Body of pancreas (tissue), 4 donors: ENCODE measurements around the gene GH2. TPM values are rescaled to one million over a fixed set of nuclear protein-coding genes. Genes with fewer than 3 reads are reported as not detected.

Experiments
- ATAC-seq: fragments of 150-250 bp; one replicate; pipeline ENCODE4 v1.9.1; 2016
- DNase-seq, 4 donors: peaks; one replicate each; pipeline ENCODE4 v3.0.0-alpha.2; 2019
- H3K27ac ChIP-seq, 4 donors: fragments of 200-600 bp; sonication (generic); 1 replicate in 3 of 4; 2 replicates in 1 of 4; pipeline versions ENCODE4 v1.5.1 to v1.6.1; 2016 to 2019; ENCODE audit warnings: mild to moderate bottlenecking in 1 of 4, mixed read lengths in 1 of 4, moderate library complexity in 1 of 4
- H3K27me3 ChIP-seq, 2 donors: fragments of 200-600 bp; sonication (generic); one replicate each; pipeline ENCODE4 v1.6.0; 2016; ENCODE audit warnings: mild to moderate bottlenecking in 1 of 2
- H3K36me3 ChIP-seq, 2 donors: fragments of 200-600 bp; sonication (generic); replicated peaks in 1 of 2; 2 replicates each; pipeline ENCODE4 v1.5.1; 2016; ENCODE audit warnings: low read depth in 2 of 2; ENCODE audit not compliant: insufficient read depth in 1 of 2
- H3K4me1 ChIP-seq: fragments of 200-600 bp; sonication (generic); one replicate; pipeline ENCODE4 v1.6.0; 2016
- H3K4me3 ChIP-seq, 2 donors: fragments of 200-600 bp; sonication (generic); 1 replicate in 1 of 2; 2 replicates in 1 of 2; pipeline ENCODE4 v1.5.1; 2016 to 2019
- H3K9me3 ChIP-seq, 3 donors: fragments of 200-600 bp; sonication (generic); 1 replicate in 2 of 3; 2 replicates in 1 of 3; pipeline ENCODE4 v1.5.1; 2016
- CTCF ChIP-seq, 7 experiments: fragments of 450-650 bp in 4 of 7; fragments of 200-600 bp in 3 of 7; sonication (generic) in 3 of 7; IDR thresholded peaks; one replicate each; pipeline ENCODE4 v1.5.1; 2016 to 2019; ENCODE audit warnings: antibody characterized with exemption in 7 of 7
- POLR2A ChIP-seq, 3 donors: fragments of 450-650 bp; IDR thresholded peaks; one replicate each; pipeline ENCODE4 v1.6.1; 2016; ENCODE audit warnings: antibody characterized with exemption in 3 of 3, mild to moderate bottlenecking in 2 of 3
- WGBS, 2 donors: methylation state at CpG; one replicate each; pipeline ENCODE4 v1.1.5; 2017; 5-methylcytosine and 5-hydroxymethylcytosine counted together
- intact Hi-C: fragments of 100-400 bp; cut with DNase I; formaldehyde crosslinking; loops from one replicate; pipeline ENCODE4 v1.15.1; 2023
- total RNA-seq, 2 donors: library from RNA; depleted of rRNA; stranded (reverse); fragments of >200 nt; gene quantifications; one replicate each; pipeline ENCODE4 v1.1.0, GENCODE V29; 2016

GH2 gene
- total RNA-seq, 2 donors from 2014 or later = not detected

- no peak overlapping the region for H3K27ac ChIP-seq
- H3K9me3 ChIP-seq = no peaks in the 10 kb centered on the region
- H3K4me1 ChIP-seq = no peaks in the 10 kb centered on the region
- ATAC-seq = no peak
- no peak for DNase-seq
- intact Hi-C loops = no loop called here
- no peak overlapping the region for H3K4me3 ChIP-seq
- no peaks in the 10 kb centered on the region for H3K36me3 ChIP-seq
- 79% methylated on average over 8 of the region's 8 CpGs for whole genome bisulfite sequencing, 2 donors
- TF ChIP-seq CTCF (IDR thresholded peaks at IDR 0.05) = no peak
- TF ChIP-seq POLR2A (IDR thresholded peaks at IDR 0.05) = no peak
- H3K27me3 ChIP-seq = no peaks in the 10 kb centered on the region
Observed at GRCh38 chr17:63855185-63855584, 26.6 kb downstream of the GH2 start.

GRCh38 chr17:63854709-63855108, 27.0 kb downstream of the GH2 start:
- ATAC-seq = no peak
- H3K27ac ChIP-seq = no peak overlapping the region
- no peaks in the 10 kb centered on the region for H3K9me3 ChIP-seq
- TF ChIP-seq CTCF (IDR thresholded peaks at IDR 0.05) = no peak
- no peak for TF ChIP-seq POLR2A (IDR thresholded peaks at IDR 0.05)
- H3K4me1 ChIP-seq = no peaks in the 10 kb centered on the region
- no peaks in the 10 kb centered on the region for H3K27me3 ChIP-seq
- H3K36me3 ChIP-seq = no peaks in the 10 kb centered on the region
- WGBS, 2 donors = 49 to 59% methylated on average over 5 of the region's 5 CpGs
- H3K4me3 ChIP-seq = no peak overlapping the region
- intact Hi-C loops = no loop called here
- DNase-seq = no peak

- DNase-seq (no peak), ATAC-seq (no peak)
- H3K27ac ChIP-seq = no peak overlapping the region
- H3K36me3 ChIP-seq = no peaks in the 10 kb centered on the region
- TF ChIP-seq POLR2A (IDR thresholded peaks at IDR 0.05) = no peak
- TF ChIP-seq CTCF (IDR thresholded peaks at IDR 0.05) = no peak
- WGBS, 2 donors = 83 to 94% methylated on average over 2 of the region's 2 CpGs
- H3K9me3 ChIP-seq = peaks cover 0 to 6% (median 0%) of the 10 kb centered on the region in 3 donors
- intact Hi-C loops = no loop called here
- H3K27me3 ChIP-seq = no peaks in the 10 kb centered on the region
- H3K4me3 ChIP-seq = no peak overlapping the region
- peaks cover 12% of the 10 kb centered on the region for H3K4me1 ChIP-seq
Observed at GRCh38 chr17:63853260-63853659, 28.5 kb downstream of the GH2 start.

- Histone ChIP-seq H3K9me3 (peaks cover 0 to 6% (median 0%) of the 10 kb centered on the region in 3 donors), H3K36me3 (no peaks in the 10 kb centered on the region), H3K27me3 (no peaks in the 10 kb centered on the region), H3K4me3 (no peak overlapping the region), H3K27ac (no peak overlapping the region), H3K4me1 (peaks cover 12% of the 10 kb centered on the region)
- TF ChIP-seq POLR2A (IDR thresholded peaks at IDR 0.05) (no peak), CTCF (IDR thresholded peaks at IDR 0.05) (no peak)
- 88 to 91% methylated on average over 9 of the region's 9 CpGs for WGBS, 2 donors
- intact Hi-C loops = no loop called here
- ATAC-seq = no peak
- no peak for DNase-seq
Observed at GRCh38 chr17:63850401-63850800, 31.3 kb downstream of the GH2 start.
